OCI-LY7 (cell line): Measurements from ENCODE around the gene CENPP. TPM values are rescaled to one million over a fixed set of nuclear protein-coding genes. Genes with fewer than 3 reads are reported as not detected.

Experiments used
- BruUV-seq: library from RNA; stranded (reverse); fragments of 400-500 nt; replicated peaks from 2 replicates; lab custom pipeline; 2021; lab: Mats Ljungman, UMichigan
- CTCF ChIA-PET: fragments of 300-600 bp; sonication (Branson Sonifier 250); formaldehyde crosslinking; loops from one replicate; lab custom pipeline; 2022; ENCODE audit warnings: antibody characterized with exemption; ENCODE audit not compliant: unreplicated experiment; lab: Charles Lee
- POLR2A ChIA-PET: fragments of 300-600 bp; sonication (Branson Sonifier 250); formaldehyde crosslinking; loops from one replicate; lab custom pipeline; 2022; ENCODE audit warnings: antibody characterized with exemption; lab: Charles Lee
- DNase-seq: peaks from one replicate; pipeline ENCODE4 v3.0.0-alpha.2; 2015; ENCODE audit warnings: low spot score
- H2AFZ ChIP-seq: fragments of 200-600 bp; sonication (generic), shearing (Covaris generic); 2 replicates; pipeline ENCODE4 v1.6.1; 2014; ENCODE audit warnings: mild to moderate bottlenecking, antibody characterized with exemption, low read length, moderate library complexity
- H3K27ac ChIP-seq: fragments of 200-600 bp; sonication (generic); 2 replicates; pipeline ENCODE4 v1.5.1; 2014; ENCODE audit warnings: mixed run types, low read depth, mild to moderate bottlenecking, moderate library complexity, low read length, inconsistent platforms; ENCODE audit not compliant: poor library complexity, severe bottlenecking
- H3K36me3 ChIP-seq: fragments of 200-600 bp; sonication (generic); 2 replicates; pipeline ENCODE4 v1.6.1; 2014; ENCODE audit warnings: mild to moderate bottlenecking, antibody characterized with exemption, low read length, moderate library complexity, mixed read lengths; ENCODE audit not compliant: insufficient read depth
- H3K4me1 ChIP-seq: fragments of 200-600 bp; sonication (generic); 2 replicates; pipeline ENCODE4 v1.5.1; 2014; ENCODE audit warnings: mild to moderate bottlenecking, low read length; ENCODE audit not compliant: insufficient read depth, poor library complexity, severe bottlenecking
- H3K4me2 ChIP-seq: fragments of 200-600 bp; sonication (generic); 2 replicates; pipeline ENCODE4 v1.6.1; 2014; ENCODE audit warnings: mild to moderate bottlenecking, low read length
- H3K4me3 ChIP-seq: fragments of 200-600 bp; sonication (generic); 2 replicates; pipeline ENCODE4 v1.5.1; 2014; ENCODE audit warnings: mild to moderate bottlenecking, low read depth, low read length; ENCODE audit not compliant: poor library complexity, severe bottlenecking
- H3K79me2 ChIP-seq: fragments of 200-600 bp; sonication (generic); 2 replicates; pipeline ENCODE4 v1.6.1; 2016; ENCODE audit warnings: low read depth, mild to moderate bottlenecking, low read length, moderate library complexity, mixed read lengths; ENCODE audit not compliant: insufficient read depth
- H3K9me2 ChIP-seq: fragments of 200-600 bp; sonication (generic); 2 replicates; pipeline ENCODE4 v1.6.1; 2016; ENCODE audit warnings: mild to moderate bottlenecking, low read length, mixed read lengths; ENCODE audit not compliant: insufficient read depth
- H3K9me3 ChIP-seq: fragments of 200-600 bp; sonication (generic); 2 replicates; pipeline ENCODE4 v1.6.1; 2014; ENCODE audit warnings: mild to moderate bottlenecking, mixed run types, low read length, mixed read lengths
- H4K20me1 ChIP-seq: fragments of 200-600 bp; sonication (generic); 2 replicates; pipeline ENCODE4 v1.6.1; 2014; ENCODE audit warnings: mild to moderate bottlenecking, antibody characterized with exemption, low read length, moderate library complexity, mixed read lengths; ENCODE audit not compliant: insufficient read depth
- CTCF ChIP-seq: fragments of 200-600 bp; sonication (generic); conservative IDR thresholded peaks from 2 replicates; pipeline ENCODE4 v1.5.1; 2014; ENCODE audit warnings: mild to moderate bottlenecking, antibody characterized with exemption, low read length, moderate library complexity, mixed read lengths
- EZH2phosphoT487 ChIP-seq: fragments of 200-600 bp; sonication (generic); IDR thresholded peaks from 2 replicates; pipeline ENCODE4 v1.6.1; 2018; ENCODE audit warnings: low read depth, borderline replicate concordance, mild to moderate bottlenecking, mixed run types, antibody characterized with exemption, low read length, moderate library complexity, mixed read lengths
- intact Hi-C: fragments of 100-400 bp; cut with micrococcal nuclease; formaldehyde crosslinking; loops from one replicate; pipeline ENCODE4 v1.10.0; 2022; ENCODE audit not compliant: unreplicated experiment
- total RNA-seq, 2 experiments: library from RNA; depleted of rRNA in 1 of 2; stranded (reverse); fragments of >200 nt in 1 of 2; shearing (Covaris generic) in 1 of 2; gene quantifications; 2 replicates each; pipeline ENCODE4 v1.2.3, GENCODE V29; 2014 to 2022

CENPP gene
- total RNA-seq, 2 experiments from 2014 or later: 25.4 to 30.9 TPM

- no peaks in the 10 kb centered on the region for H4K20me1 ChIP-seq
- TF ChIP-seq CTCF (no peak), EZH2phosphoT487 (no peak)
- no peak overlapping the region for H3K4me2 ChIP-seq
- intact Hi-C loops: no loop called here
- H3K4me3 ChIP-seq: no peak overlapping the region
- POLR2A ChIA-PET: no interaction called here
- H2AFZ ChIP-seq: no peak overlapping the region
- DNase-seq: no peak
- no TSS peak for BruUV-seq
- no peaks in the 10 kb centered on the region for H3K79me2 ChIP-seq
- H3K36me3 ChIP-seq: no peaks in the 10 kb centered on the region
- no peak overlapping the region for H3K27ac ChIP-seq
- H3K9me2 ChIP-seq: no peaks in the 10 kb centered on the region
- peaks cover 8% of the 10 kb centered on the region; the same call in 1 of the 2 replicates for H3K9me3 ChIP-seq
- CTCF ChIA-PET: no interaction called here
- no peaks in the 10 kb centered on the region for H3K4me1 ChIP-seq
These were observed 278.2 kb downstream of the CENPP start for GRCh38 chr9:92603990-92604389.

DNA sequence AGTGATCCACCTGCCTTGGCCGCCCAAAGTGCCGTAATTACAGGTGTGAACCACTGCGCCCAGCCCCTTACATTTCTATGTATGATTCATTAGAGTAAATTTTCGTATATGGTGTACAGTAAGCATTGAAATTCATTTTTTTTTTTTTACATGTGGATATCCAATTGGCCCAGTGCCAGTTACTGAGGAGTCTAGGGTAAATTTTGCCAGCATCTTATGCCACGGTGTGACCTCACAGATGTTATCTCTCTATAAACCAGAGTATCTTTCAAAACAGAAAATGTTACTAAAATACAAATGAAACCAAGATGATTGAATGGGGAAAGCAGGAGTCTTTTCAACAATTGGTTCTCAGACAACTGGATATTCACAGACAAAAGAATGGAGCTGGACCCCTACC lies 279.5 kb downstream of the CENPP start:
- H3K9me2 ChIP-seq: no peaks in the 10 kb centered on the region
- no peak overlapping the region for H3K4me2 ChIP-seq
- no peak for DNase-seq
- H2AFZ ChIP-seq: no peak overlapping the region
- H3K9me3 ChIP-seq: peaks cover 8% of the 10 kb centered on the region; the same call in 1 of the 2 replicates
- intact Hi-C loops: no loop called here
- H3K79me2 ChIP-seq: no peaks in the 10 kb centered on the region
- H3K4me1 ChIP-seq: no peaks in the 10 kb centered on the region
- no peaks in the 10 kb centered on the region for H4K20me1 ChIP-seq
- H3K36me3 ChIP-seq: no peaks in the 10 kb centered on the region
- BruUV-seq: no TSS peak
- TF ChIP-seq EZH2phosphoT487 (no peak), CTCF (no peak)
- no peak overlapping the region for H3K27ac ChIP-seq
- ChIA-PET POLR2A (no interaction called here), CTCF (no interaction called here)
- no peak overlapping the region for H3K4me3 ChIP-seq

DNA sequence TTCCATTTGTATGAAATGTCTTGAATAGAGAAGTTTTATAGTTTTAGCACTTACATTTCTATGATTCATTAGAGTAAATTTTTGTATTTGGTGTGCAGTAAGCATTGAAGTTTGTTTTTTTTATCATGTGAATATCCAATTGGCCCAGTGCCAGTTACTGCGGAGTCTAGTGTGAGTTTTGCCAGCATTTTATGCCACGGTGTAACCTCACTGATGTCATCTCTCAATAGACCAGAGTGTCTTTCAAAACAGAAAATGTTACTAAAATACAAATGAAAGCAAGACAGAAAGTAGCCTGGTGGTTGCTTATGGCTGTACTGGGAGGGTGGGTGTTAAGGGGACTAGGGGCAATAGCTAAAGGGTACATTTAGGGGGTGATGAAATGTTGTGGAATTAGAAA lies 281.3 kb downstream of the CENPP start:
- Histone ChIP-seq H3K4me2 (no peak overlapping the region), H3K9me3 (peaks cover 8% of the 10 kb centered on the region; the same call in 1 of the 2 replicates), H3K79me2 (no peaks in the 10 kb centered on the region), H3K27ac (no peak overlapping the region), H3K4me1 (no peaks in the 10 kb centered on the region), H3K9me2 (no peaks in the 10 kb centered on the region), H2AFZ (no peak overlapping the region), H3K4me3 (no peak overlapping the region), H4K20me1 (no peaks in the 10 kb centered on the region), H3K36me3 (peaks cover 10% of the 10 kb centered on the region; the same call in 1 of the 2 replicates)
- ChIA-PET CTCF (no interaction called here), POLR2A (interaction anchor here (0.6 kb wide), 1 partner anchor 143 kb away, joined by 4 read pairs; no protein-coding TSS in a partner anchor)
- BruUV-seq: no TSS peak
- DNase-seq: no peak
- TF ChIP-seq CTCF (no peak), EZH2phosphoT487 (no peak)
- intact Hi-C loops: no loop called here
